HCT116 (cell line): ENCODE measurements around the gene TBC1D4. TPM values are rescaled to one million over a fixed set of nuclear protein-coding genes. Genes with fewer than 3 reads are reported as not detected.

Experiments used
- ATAC-seq: fragments of 200-7000 bp; cut with Tn5 transposase; 2 replicates; pipeline ENCODE4 v1.9.1; 2020; ENCODE audit warnings: mild to moderate bottlenecking, moderate library complexity
- BruUV-seq: library from RNA; stranded (reverse); fragments of 400-500 nt; replicated peaks from 2 replicates; lab custom pipeline; 2021; lab: Mats Ljungman, UMichigan
- CTCF ChIA-PET: fragments of 300-600 bp; sonication (Branson Sonifier 250); formaldehyde crosslinking; loops from one replicate; lab custom pipeline; 2021; ENCODE audit warnings: antibody characterized with exemption; lab: Charles Lee
- POLR2A ChIA-PET: fragments of 300-600, 350-600 bp; sonication (Branson Sonifier 250); formaldehyde crosslinking; loops from one replicate; lab custom pipeline; 2021; ENCODE audit warnings: antibody characterized with exemption; lab: Charles Lee
- RAD21 ChIA-PET, 2 experiments: fragments of 300-600 bp; sonication (Branson Sonifier 250); formaldehyde crosslinking; loops; one replicate each; lab custom pipeline; 2023; ENCODE audit warnings: low total read pairs in 2 of 2; ENCODE audit not compliant: uncharacterized antibody in 2 of 2, unreplicated experiment in 2 of 2, low non-redundant PET in 1 of 2; lab: Charles Lee
- DNase-seq: peaks from one replicate; pipeline ENCODE4 v3.0.0-alpha.2; 2010; ENCODE audit warnings: low read depth, low spot score
- H2AFZ ChIP-seq: fragments of 200-600 bp; shearing (Covaris generic), sonication (generic); 2 replicates; pipeline ENCODE4 v1.6.1; 2017; ENCODE audit warnings: low read depth, mixed run types, mixed read lengths, antibody characterized with exemption, low read length; ENCODE audit not compliant: poor library complexity, severe bottlenecking
- H3K27ac ChIP-seq: 2 replicates; pipeline ENCODE4 v1.5.1; 2012; ENCODE audit warnings: low read depth, low read length
- H3K27me3 ChIP-seq: fragments of 200-600 bp; sonication (generic); 2 replicates; pipeline ENCODE4 v1.6.1; 2016; ENCODE audit warnings: mixed run types, low read length, mixed read lengths; ENCODE audit not compliant: insufficient read depth
- H3K36me3 ChIP-seq, 2 experiments: fragments of 200-500 bp in 1 of 2; fragments of 200-600 bp in 1 of 2; sonication (Bioruptor generic) in 1 of 2; sonication (generic) in 1 of 2; 2 replicates each; pipeline versions ENCODE4 v1.5.1 to v1.6.1; 2014 to 2016; ENCODE audit warnings: low read length in 2 of 2, inconsistent platforms in 1 of 2, mixed read lengths in 1 of 2, mixed run types in 1 of 2; ENCODE audit not compliant: insufficient read depth in 2 of 2, control insufficient read depth in 1 of 2
- H3K4me1 ChIP-seq, 2 experiments: fragments of 200-600 bp in 1 of 2; sonication (generic) in 1 of 2; 2 replicates each; pipeline versions ENCODE4 v1.5.1 to v1.6.1; 2012 to 2017; ENCODE audit warnings: low read length in 2 of 2, inconsistent platforms in 1 of 2, mild to moderate bottlenecking in 1 of 2, mixed read lengths in 1 of 2, mixed run types in 1 of 2, moderate library complexity in 1 of 2; ENCODE audit not compliant: insufficient read depth in 2 of 2, control insufficient read depth in 1 of 2
- H3K4me2 ChIP-seq: fragments of 200-600 bp; sonication (generic); 2 replicates; pipeline ENCODE4 v1.6.1; 2017; ENCODE audit warnings: mixed run types, low read length, mixed read lengths
- H3K4me3 ChIP-seq, 2 experiments: fragments of 200-600 bp in 1 of 2; sonication (generic) in 1 of 2; replicated peaks in 1 of 2; 2 replicates each; pipeline ENCODE4 v1.5.1; 2011 to 2016; ENCODE audit warnings: low read length in 2 of 2, control low read depth in 1 of 2, low read depth in 1 of 2, mild to moderate bottlenecking in 1 of 2, mixed read lengths in 1 of 2, mixed run types in 1 of 2
- H3K79me2 ChIP-seq: fragments of 200-600 bp; sonication (generic); 2 replicates; pipeline ENCODE4 v1.6.1; 2017; ENCODE audit warnings: mild to moderate bottlenecking, mixed run types, low read length, moderate library complexity, mixed read lengths; ENCODE audit not compliant: insufficient read depth
- H3K9ac ChIP-seq: fragments of 200-600 bp; sonication (generic); 2 replicates; pipeline ENCODE4 v1.6.1; 2016; ENCODE audit warnings: low read length, mixed read lengths
- H3K9me2 ChIP-seq: fragments of 200-600 bp; sonication (generic), shearing (Covaris generic); 2 replicates; pipeline ENCODE4 v1.6.1; 2017; ENCODE audit warnings: mixed run types, mild to moderate bottlenecking, moderate library complexity; ENCODE audit not compliant: insufficient read depth
- H3K9me3 ChIP-seq, 2 experiments: fragments of 200-500 bp in 1 of 2; fragments of 200-600 bp in 1 of 2; sonication (Bioruptor generic) in 1 of 2; sonication (generic) in 1 of 2; 2 replicates each; pipeline ENCODE4 v1.6.1; 2014 to 2017; ENCODE audit warnings: low read length in 2 of 2, mixed read lengths in 2 of 2, inconsistent platforms in 1 of 2, low read depth in 1 of 2, mild to moderate bottlenecking in 1 of 2, mixed run types in 1 of 2, moderate library complexity in 1 of 2; ENCODE audit not compliant: control insufficient read depth in 1 of 2, insufficient read depth in 1 of 2
- H4K20me1 ChIP-seq: fragments of 200-600 bp; sonication (generic), shearing (Covaris generic); 2 replicates; pipeline ENCODE4 v1.6.1; 2017; ENCODE audit warnings: mixed run types, mild to moderate bottlenecking, moderate library complexity; ENCODE audit not compliant: insufficient read depth
- ATF3 ChIP-seq: IDR thresholded peaks from 2 replicates; pipeline ENCODE4 v1.6.1; 2012
- CBX3 ChIP-seq: IDR thresholded peaks from 2 replicates; pipeline ENCODE4 v1.6.1; 2012; ENCODE audit warnings: low read depth
- CTCF ChIP-seq, 3 experiments: fragments of 200-600 bp in 1 of 3; sonication (generic) in 1 of 3; IDR thresholded peaks in 2 of 3; conservative IDR thresholded peaks in 1 of 3; 2 replicates each; pipeline ENCODE4 v1.5.1; 2012 to 2017; ENCODE audit warnings: low read depth in 2 of 3, low read length in 2 of 3, antibody characterized with exemption in 1 of 3, borderline replicate concordance in 1 of 3, control low read depth in 1 of 3, mild to moderate bottlenecking in 1 of 3, mixed read lengths in 1 of 3, mixed run types in 1 of 3, moderate library complexity in 1 of 3; ENCODE audit not compliant: insufficient read depth in 1 of 3
- EGR1 ChIP-seq: IDR thresholded peaks from 2 replicates; pipeline ENCODE4 v1.6.1; 2012; ENCODE audit warnings: low read depth
- ELF1 ChIP-seq: IDR thresholded peaks from 2 replicates; pipeline ENCODE4 v1.6.1; 2012; ENCODE audit warnings: low read depth, borderline replicate concordance
- EZH2 ChIP-seq: fragments of 200-600 bp; sonication (generic); IDR thresholded peaks from 2 replicates; pipeline ENCODE4 v1.6.1; 2017; ENCODE audit warnings: antibody characterized with exemption, mixed run types
- EZH2phosphoT487 ChIP-seq: fragments of 200-600 bp; IDR thresholded peaks from 2 replicates; pipeline ENCODE4 v1.6.1; 2018; ENCODE audit warnings: antibody characterized with exemption, borderline replicate concordance
- FOSL1 ChIP-seq: IDR thresholded peaks from 2 replicates; pipeline ENCODE4 v1.6.1; 2012; ENCODE audit warnings: low read depth
- JUND ChIP-seq: IDR thresholded peaks from 2 replicates; pipeline ENCODE4 v1.6.1; 2012
- POLR2AphosphoS5 ChIP-seq: IDR thresholded peaks from 2 replicates; pipeline ENCODE4 v1.6.1; 2011; ENCODE audit warnings: mild to moderate bottlenecking, low read depth, low read length, moderate library complexity
- RAD21 ChIP-seq: IDR thresholded peaks from 2 replicates; pipeline ENCODE4 v1.6.1; 2012; ENCODE audit warnings: low read depth, mild to moderate bottlenecking
- SP1 ChIP-seq: IDR thresholded peaks from 2 replicates; pipeline ENCODE4 v1.6.1; 2012; ENCODE audit warnings: low read depth
- SRF ChIP-seq: IDR thresholded peaks from 2 replicates; pipeline ENCODE4 v1.6.1; 2012; ENCODE audit warnings: low read depth
- ZNF274 ChIP-seq: fragments of 200-500 bp; sonication (Bioruptor generic); IDR thresholded peaks from 2 replicates; pipeline ENCODE4 v1.6.1; 2014; ENCODE audit warnings: mild to moderate bottlenecking, low read depth, low read length, inconsistent platforms
- intact Hi-C: fragments of 100-400 bp; cut with micrococcal nuclease; formaldehyde crosslinking; loops from 2 replicates; pipeline ENCODE4 v1.10.0; 2022
- total RNA-seq: library from RNA; stranded (reverse); gene quantifications from one replicate; pipeline ENCODE4 v1.2.1, GENCODE V29; 2021; ENCODE audit not compliant: unreplicated experiment
- TF ChIP-seq, protein P1 (sequence below): IDR thresholded peaks from 2 replicates; pipeline ENCODE4 v1.6.1; 2012; ENCODE audit warnings: low read depth
- TF ChIP-seq, protein P2 (sequence below): IDR thresholded peaks from 2 replicates; pipeline ENCODE4 v1.6.1; 2011; ENCODE audit warnings: mild to moderate bottlenecking, low read length, moderate library complexity; ENCODE audit not compliant: insufficient replicate concordance; ENCODE audit errors: extremely low read depth
- TF ChIP-seq, protein P3 (sequence below): IDR thresholded peaks from 2 replicates; pipeline ENCODE4 v1.6.1; 2012

The TBC1D4 gene
- total RNA-seq, 1 experiment from 2014 or later: 24.6 TPM

DNA sequence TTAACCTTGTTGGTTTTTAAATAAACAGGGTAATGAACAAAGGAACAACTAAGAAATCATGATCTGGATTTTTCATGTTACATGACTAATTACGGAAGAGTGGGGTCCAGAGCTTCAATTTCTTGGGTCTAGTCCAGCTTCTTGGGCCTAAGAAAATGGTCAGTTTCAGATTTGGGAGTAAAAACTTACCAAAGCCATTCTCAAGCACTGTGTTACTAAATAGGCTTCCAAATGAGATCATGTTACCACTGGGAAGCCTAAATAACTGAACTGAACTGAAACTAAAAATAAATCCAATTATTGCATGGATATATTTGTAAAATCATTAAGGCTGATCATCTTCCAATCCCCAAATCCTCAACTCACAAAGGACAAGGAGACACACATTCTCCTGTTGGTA, 13.9 kb downstream of the TBC1D4 start (continued):
- TF ChIP-seq, protein P1, sequence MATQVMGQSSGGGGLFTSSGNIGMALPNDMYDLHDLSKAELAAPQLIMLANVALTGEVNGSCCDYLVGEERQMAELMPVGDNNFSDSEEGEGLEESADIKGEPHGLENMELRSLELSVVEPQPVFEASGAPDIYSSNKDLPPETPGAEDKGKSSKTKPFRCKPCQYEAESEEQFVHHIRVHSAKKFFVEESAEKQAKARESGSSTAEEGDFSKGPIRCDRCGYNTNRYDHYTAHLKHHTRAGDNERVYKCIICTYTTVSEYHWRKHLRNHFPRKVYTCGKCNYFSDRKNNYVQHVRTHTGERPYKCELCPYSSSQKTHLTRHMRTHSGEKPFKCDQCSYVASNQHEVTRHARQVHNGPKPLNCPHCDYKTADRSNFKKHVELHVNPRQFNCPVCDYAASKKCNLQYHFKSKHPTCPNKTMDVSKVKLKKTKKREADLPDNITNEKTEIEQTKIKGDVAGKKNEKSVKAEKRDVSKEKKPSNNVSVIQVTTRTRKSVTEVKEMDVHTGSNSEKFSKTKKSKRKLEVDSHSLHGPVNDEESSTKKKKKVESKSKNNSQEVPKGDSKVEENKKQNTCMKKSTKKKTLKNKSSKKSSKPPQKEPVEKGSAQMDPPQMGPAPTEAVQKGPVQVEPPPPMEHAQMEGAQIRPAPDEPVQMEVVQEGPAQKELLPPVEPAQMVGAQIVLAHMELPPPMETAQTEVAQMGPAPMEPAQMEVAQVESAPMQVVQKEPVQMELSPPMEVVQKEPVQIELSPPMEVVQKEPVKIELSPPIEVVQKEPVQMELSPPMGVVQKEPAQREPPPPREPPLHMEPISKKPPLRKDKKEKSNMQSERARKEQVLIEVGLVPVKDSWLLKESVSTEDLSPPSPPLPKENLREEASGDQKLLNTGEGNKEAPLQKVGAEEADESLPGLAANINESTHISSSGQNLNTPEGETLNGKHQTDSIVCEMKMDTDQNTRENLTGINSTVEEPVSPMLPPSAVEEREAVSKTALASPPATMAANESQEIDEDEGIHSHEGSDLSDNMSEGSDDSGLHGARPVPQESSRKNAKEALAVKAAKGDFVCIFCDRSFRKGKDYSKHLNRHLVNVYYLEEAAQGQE: no peak
- no peak for TF ChIP-seq CTCF (IDR thresholded peaks at IDR 0.05 in 2 of 3, conservative IDR thresholded peaks at IDR 0.05 in 1 of 3; ENCODE audit: borderline replicate concordance in 1 of 3, insufficient read depth in 1 of 3, low read depth in 2 of 3, low read length in 2 of 3)

DNA sequence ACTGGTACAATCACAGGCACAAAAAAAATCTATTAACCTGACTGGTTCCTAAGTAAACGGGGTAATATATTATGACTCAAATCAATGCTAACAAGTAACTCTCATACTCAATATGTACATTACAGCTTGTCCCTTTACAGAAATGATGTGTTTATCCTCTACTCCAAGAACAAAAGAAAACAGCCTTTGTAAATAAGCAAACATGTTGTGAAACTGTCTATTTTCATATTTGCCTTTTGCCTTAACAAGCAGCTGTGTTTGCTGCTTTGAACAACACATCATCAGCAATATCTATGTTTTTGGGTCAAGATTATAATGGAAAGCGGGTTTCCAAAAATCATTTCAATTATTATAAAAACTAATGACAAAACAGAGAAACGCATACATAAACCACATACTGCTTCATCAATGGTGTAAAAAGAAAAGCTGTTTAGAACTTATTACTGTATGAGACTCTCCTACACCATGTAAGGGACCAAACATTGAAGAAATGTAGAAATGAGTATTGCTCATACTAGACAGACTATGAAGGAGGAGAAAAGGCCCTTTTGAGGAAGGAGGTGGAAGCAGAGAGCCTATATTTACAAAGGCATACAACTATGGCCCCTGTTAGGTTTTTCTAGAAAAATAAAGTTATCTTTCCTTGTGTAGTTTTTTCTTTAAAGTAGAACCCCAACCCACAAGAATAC, 14.8 kb downstream of the TBC1D4 start:
- ATAC-seq (no peak), DNase-seq (no peak)
- Histone ChIP-seq H4K20me1 (no peaks in the 10 kb centered on the region), H3K9ac (no peak overlapping the region), H2AFZ (no peak overlapping the region), H3K9me3 (no peaks in the 10 kb centered on the region), H3K27ac (no peak overlapping the region), H3K36me3 (no peaks in the 10 kb centered on the region), H3K4me2 (no peak overlapping the region), H3K9me2 (no peaks in the 10 kb centered on the region), H3K79me2 (peaks cover 75% of the 10 kb centered on the region), H3K4me3 (no peak overlapping the region), H3K27me3 (no peaks in the 10 kb centered on the region), H3K4me1 (0 out of 4 replicates have a peak, but pooled peaks cover 0 to 3% of the 10 kb centered on the region in 2 experiments)
- RAD21 ChIA-PET: no interaction called here
- intact Hi-C loops: no loop called here
- TF ChIP-seq EZH2phosphoT487 (no peak), SRF (no peak), EZH2 (no peak), JUND (no peak), EGR1 (no peak), ELF1 (no peak), RAD21 (no peak), FOSL1 (no peak), ATF3 (no peak), SP1 (no peak), ZNF274 (no peak), CBX3 (no peak), POLR2AphosphoS5 (no peak)
- TF ChIP-seq, protein P2, sequence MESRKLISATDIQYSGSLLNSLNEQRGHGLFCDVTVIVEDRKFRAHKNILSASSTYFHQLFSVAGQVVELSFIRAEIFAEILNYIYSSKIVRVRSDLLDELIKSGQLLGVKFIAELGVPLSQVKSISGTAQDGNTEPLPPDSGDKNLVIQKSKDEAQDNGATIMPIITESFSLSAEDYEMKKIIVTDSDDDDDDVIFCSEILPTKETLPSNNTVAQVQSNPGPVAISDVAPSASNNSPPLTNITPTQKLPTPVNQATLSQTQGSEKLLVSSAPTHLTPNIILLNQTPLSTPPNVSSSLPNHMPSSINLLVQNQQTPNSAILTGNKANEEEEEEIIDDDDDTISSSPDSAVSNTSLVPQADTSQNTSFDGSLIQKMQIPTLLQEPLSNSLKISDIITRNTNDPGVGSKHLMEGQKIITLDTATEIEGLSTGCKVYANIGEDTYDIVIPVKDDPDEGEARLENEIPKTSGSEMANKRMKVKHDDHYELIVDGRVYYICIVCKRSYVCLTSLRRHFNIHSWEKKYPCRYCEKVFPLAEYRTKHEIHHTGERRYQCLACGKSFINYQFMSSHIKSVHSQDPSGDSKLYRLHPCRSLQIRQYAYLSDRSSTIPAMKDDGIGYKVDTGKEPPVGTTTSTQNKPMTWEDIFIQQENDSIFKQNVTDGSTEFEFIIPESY: no peak
- TF ChIP-seq, protein P3, sequence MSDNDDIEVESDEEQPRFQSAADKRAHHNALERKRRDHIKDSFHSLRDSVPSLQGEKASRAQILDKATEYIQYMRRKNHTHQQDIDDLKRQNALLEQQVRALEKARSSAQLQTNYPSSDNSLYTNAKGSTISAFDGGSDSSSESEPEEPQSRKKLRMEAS: no peak
- POLR2A ChIA-PET: no interaction called here
- CTCF ChIA-PET: interaction anchor here (1.2 kb wide), 1 partner anchor 15 kb away, joined by 5 read pairs; the partner anchor contains the start of gene TBC1D4
- no TSS peak for BruUV-seq
